ENCODE measurements around the gene CEP41.
A peak's percentile ranks its signal among the peaks of the same experiment; 100 is the strongest.
"Not testable (repeated sequence)": the region's sequence is repeated elsewhere in the genome, so short reads cannot be mapped to it uniquely, and the experiment has no call there.

CEP41 gene

DNA sequence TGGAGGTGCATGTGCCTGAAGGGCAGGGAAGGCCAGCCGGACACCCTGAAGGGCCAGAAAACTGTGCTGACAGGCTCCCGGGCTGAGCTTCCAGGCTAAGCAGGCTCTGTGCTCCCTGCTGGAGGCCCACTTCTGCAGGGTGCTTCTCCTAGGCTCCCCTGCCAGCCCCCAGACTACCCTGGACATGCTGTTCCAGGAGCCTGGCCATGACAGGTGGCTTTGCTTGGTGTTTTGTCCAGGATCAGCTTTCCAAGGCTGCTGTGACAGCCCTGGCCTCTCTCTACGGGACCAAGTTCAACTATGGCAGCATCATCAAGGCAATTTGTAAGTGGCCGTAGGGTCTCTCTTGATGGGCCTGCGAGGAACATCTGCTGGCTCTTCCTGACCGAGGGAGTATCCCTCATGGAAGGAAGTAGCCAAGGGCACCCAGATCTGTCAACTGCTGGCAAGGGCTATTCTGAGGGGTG, 55.2 kb downstream of the CEP41 start:
- DNase-seq: no peak

- no peak for DNase-seq
Measured at GRCh38 chr7:130384841-130385599, 55.8 kb downstream of the CEP41 start.

- DNase-seq: no peak
Measured at GRCh38 chr7:130384371-130384801, 56.4 kb downstream of the CEP41 start.

GRCh38 chr7:130383187-130383980, 57.4 kb downstream of the CEP41 start:
- no peak for DNase-seq

DNA sequence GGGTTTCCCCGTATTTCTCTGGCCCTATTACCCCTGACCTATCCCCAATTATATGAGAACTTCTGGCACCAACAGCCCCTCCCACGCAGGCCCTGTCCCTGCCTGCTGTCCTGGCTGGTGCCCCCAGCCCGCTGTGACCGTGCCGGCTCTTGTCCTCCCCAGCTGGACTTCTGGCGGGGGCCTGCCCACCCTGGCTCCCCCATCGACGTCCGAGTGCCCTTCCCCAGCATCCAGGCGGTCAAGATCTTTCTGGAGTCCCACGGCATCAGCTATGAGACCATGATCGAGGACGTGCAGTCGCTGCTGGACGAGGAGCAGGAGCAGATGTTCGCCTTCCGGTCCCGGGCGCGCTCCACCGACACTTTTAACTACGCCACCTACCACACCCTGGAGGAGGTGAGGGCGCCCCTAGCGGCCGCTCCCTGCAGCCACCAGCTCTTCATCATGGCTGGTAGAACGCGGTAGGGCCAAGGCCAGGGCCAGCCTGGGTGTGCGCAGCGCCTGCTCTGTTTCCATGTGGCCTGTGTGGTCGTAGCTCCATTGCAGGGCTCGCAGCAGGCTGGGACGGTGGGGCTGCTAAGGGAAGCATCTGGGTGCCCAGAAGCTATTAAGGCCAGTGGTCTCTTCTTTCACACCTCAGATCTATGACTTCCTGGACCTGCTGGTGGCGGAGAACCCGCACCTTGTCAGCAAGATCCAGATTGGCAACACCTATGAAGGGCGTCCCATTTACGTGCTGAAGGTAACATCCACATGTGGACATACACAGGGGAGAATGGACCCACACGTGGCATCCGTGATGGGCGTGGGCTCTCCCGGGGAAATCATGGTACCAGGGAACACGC, 59.1 kb downstream of the CEP41 start:
- no peak for DNase-seq

GRCh38 chr7:130380861-130381455, 59.9 kb downstream of the CEP41 start:
- DNase-seq: no peak

- DNase-seq: no peak
Measured at GRCh38 chr7:130379921-130380860, 60.6 kb downstream of the CEP41 start, which contains the start of gene CPA1. CPA1 (plus strand) TSS chr7:130380494; CDS start chr7:130380521, 27 bp downstream.

DNA sequence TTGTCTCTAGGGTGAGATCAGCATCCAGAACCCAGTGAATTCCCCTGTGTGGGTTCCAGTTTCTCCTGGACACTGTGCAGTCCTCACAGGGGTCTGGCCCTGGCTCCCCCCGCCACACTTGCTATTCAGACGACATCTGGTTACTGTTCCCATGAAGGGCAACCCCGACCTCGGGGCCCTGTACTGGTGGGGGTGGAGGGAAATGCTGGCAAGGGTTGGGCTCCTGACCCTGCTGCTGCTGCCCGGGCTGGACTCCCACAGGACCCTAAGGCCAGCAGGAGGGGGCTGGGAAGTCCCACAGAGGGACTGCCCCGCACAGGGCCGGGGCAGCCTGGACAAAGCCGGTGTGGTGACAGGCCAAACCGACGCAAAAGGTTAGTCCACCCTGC, 61.3 kb downstream of the CEP41 start:
- DNase-seq: no peak

DNA sequence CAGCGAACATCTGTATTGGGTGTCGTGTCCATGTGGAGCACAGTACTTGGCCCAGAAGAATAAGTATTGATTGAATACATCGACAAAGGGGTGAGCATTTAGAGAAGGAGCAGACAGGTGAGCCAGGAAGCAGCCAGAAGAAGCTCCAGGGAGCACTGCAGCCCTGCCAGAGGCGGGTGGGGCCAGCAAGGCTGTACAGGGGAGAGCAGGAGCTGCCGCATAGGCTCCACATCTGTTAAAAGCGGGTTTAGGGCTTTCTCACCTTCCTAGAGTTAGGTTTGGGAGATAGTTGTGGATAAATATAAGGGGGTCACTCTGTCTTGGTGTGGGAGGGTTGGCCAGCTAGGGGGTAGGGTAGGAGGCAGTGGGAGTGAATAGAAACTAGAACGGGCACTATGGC, 61.8 kb downstream of the CEP41 start:
- DNase-seq: no peak

- DNase-seq: no peak
Measured at GRCh38 chr7:130377178-130377577, 63.6 kb downstream of the CEP41 start.

DNA sequence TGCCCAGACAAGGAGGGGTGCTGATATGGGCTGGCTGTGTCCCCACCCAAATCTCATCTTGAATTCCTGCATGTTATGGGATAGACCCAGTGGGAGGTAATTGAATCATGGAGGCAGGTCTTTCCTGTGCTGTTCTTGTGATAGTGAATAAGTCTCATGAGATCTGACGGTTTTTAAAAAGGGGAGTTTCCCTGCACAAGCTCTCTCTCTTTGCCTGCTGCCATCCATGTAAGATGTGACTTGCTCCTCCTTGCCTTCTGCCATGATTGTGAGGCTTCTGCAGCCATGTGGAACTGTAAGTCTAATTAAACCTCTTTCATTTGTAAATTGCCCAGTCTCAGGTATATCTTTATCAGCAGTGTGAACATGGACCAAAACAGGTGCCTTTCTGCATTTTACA, 64.4 kb downstream of the CEP41 start:
- DNase-seq: not testable (repeated sequence)

- no peak for DNase-seq
Measured at GRCh38 chr7:130374507-130374906, 66.3 kb downstream of the CEP41 start.

DNA sequence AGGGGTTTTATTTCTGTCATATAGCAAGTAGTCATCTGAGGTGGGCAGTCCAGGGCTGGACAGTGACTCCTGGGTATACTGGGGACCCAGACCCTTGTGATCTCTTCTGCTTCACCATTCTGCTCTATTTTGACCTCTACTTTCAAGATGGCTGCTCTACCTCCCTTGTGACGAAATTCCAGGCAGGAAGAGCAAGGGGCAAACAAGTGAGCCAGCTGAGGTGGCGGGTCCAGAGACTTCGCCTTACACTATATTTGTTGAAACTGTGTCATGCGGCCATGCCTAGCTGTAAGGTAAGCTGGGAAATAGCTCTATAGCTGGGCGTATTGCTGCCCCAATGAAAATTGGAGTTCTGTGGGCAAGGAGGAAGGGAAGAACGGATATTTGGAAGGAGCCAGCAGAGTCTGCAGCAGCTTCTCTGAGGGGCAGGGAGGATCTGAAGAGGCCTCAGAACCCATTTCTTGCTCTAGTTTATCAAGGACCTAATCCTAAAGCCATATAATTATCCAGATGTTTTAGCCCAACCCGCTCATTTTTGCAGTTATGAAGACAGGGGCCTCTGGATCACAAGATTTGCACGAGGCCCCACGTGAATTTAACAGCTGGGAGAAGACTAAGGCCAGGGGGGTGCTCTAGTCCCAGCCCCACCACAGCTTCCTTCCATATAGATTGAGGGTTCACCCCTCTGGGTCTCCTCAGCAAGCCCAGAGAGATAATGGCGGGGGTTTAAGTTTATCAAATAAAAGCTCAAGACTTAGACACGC, 68.2 kb downstream of the CEP41 start:
- no peak for DNase-seq

DNA sequence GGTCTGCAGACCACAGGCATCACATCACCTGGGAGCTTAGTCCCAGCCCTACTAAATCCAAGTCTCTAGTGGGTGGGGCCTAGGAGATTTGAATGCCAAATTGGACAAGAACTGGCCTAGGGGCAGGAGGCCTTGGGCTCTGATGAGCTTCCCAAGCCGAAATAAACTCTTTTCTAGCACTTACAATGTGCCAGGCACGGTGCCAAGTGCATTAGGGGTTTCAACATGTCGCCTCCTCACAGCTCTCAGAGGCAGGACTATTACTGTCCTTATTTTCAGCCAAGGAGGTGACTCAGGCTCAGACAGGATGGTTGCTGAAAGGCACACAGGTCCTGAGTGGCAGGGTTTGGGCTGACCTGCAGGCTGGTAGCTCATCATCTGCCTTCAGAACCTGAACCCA, 69.8 kb downstream of the CEP41 start:
- no peak for DNase-seq

GRCh38 chr7:130369831-130370550, 70.8 kb downstream of the CEP41 start:
- DNase-seq: no peak

- DNase-seq: peak; percentile 22
Measured at GRCh38 chr7:130369110-130369711, 71.6 kb downstream of the CEP41 start.

GRCh38 chr7:130367836-130368746, 72.7 kb downstream of the CEP41 start:
- no peak for DNase-seq

DNA sequence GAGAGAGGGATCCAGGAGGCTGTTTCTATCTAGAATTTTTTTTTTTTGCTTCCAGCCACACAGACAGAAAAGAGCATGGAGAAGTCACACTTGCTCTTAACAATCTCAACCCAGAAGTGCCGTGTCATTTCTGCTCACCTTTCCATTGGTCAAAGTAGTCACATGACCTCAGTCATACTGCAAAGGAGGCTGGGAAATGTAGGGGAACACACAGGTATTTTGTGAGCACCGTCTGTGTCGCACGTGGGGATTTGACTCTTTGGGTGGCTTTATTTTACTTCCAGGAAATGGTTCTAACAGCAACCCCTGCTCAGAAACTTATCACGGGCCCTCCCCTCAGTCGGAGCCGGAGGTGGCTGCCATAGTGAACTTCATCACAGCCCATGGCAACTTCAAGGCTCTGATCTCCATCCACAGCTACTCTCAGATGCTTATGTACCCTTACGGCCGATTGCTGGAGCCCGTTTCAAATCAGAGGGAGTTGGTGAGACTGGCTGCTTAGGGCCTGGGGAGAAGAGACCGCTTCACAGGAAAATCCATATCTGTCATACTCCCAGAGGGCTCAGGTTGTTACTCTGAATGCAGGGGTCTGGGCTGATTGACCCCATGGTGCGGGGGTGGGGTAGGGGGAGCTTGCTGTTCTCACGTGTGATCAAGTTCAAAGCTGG, 73.6 kb downstream of the CEP41 start:
- DNase-seq: peak; percentile 28
